ENCODE measurements around the gene ELOVL5. TPM values are rescaled to one million over a fixed set of nuclear protein-coding genes. Genes with fewer than 3 reads are reported as not detected.
A peak's percentile ranks its signal among the peaks of the same experiment; 100 is the strongest.

ELOVL5 gene
- total and polyA plus RNA-seq, 12 donors, result 31.4 to 1,320 (median 161) TPM

- Histone ChIP-seq H3K36me3 (replicated peaks in 1 of 2) (no peaks in the 10 kb centered on the region), H3K4me3 (no peak overlapping the region), H3K4me1 (replicated peaks in 1 of 2) (peaks cover 66 to 89% of the 10 kb centered on the region in 2 donors), H3K27me3 (no peaks in the 10 kb centered on the region), H3K9me3 (replicated peaks in 1 of 3) (no peaks in the 10 kb centered on the region), H3K27ac (peak overlapping the region; percentile 2 to 81 (median 53))
- DNase-seq, result no peak
- no peak for TF ChIP-seq POLR2A (IDR thresholded peaks at IDR 0.05)
- no peak for TF ChIP-seq CTCF (IDR thresholded peaks at IDR 0.05)
- 48 to 58% (median 55%) methylated on average over 7 of the region's 7 CpGs for WGBS, 4 donors
- intact Hi-C loops (cut with DNase I), result no loop called here
Observed at GRCh38 chr6:53299331-53300005, 49.3 kb downstream of the ELOVL5 start.

GRCh38 chr6:53297004-53297403 lies 51.7 kb downstream of the ELOVL5 start:
- Histone ChIP-seq H3K27ac (peak overlapping the region in 1 of 5 donors; percentile 1), H3K27me3 (no peaks in the 10 kb centered on the region), H3K4me3 (no peak overlapping the region), H3K4me1 (replicated peaks in 1 of 2) (peaks cover 49 to 72% of the 10 kb centered on the region in 2 donors), H3K36me3 (replicated peaks in 1 of 2) (no peaks in the 10 kb centered on the region), H3K9me3 (replicated peaks in 1 of 3) (no peaks in the 10 kb centered on the region)
- 69 to 79% (median 75%) methylated on average over 4 of the region's 4 CpGs for WGBS, 4 donors
- no peak for DNase-seq
- TF ChIP-seq POLR2A (IDR thresholded peaks at IDR 0.05) (no peak), CTCF (IDR thresholded peaks at IDR 0.05) (no peak)
- intact Hi-C loops (cut with DNase I), result no loop called here

GRCh38 chr6:53295176-53295575 lies 53.6 kb downstream of the ELOVL5 start:
- 85 to 90% (median 86%) methylated on average over 1 of the region's 1 CpG for WGBS, 4 donors
- peaks cover 31 to 54% of the 10 kb centered on the region in 2 donors for H3K4me1 ChIP-seq (replicated peaks in 1 of 2)

GRCh38 chr6:53294611-53295010 lies 54.1 kb downstream of the ELOVL5 start:
- Histone ChIP-seq H3K4me1 (replicated peaks in 1 of 2) (peaks cover 25 to 48% of the 10 kb centered on the region in 2 donors), H3K27me3 (no peaks in the 10 kb centered on the region), H3K9me3 (replicated peaks in 1 of 3) (no peaks in the 10 kb centered on the region), H3K4me3 (no peak overlapping the region), H3K36me3 (replicated peaks in 1 of 2) (no peaks in the 10 kb centered on the region), H3K27ac (no peak overlapping the region)
- TF ChIP-seq CTCF (IDR thresholded peaks at IDR 0.05) (no peak), POLR2A (IDR thresholded peaks at IDR 0.05) (no peak)
- intact Hi-C loops (cut with DNase I), result no loop called here
- DNase-seq, result no peak
- 88 to 100% (median 95%) methylated on average over 1 of the region's 1 CpG for WGBS, 4 donors

More at GRCh38 chr6:53295176-53295575, 53.6 kb downstream of the ELOVL5 start:
- no peak overlapping the region for H3K4me3 ChIP-seq
- TF ChIP-seq POLR2A (IDR thresholded peaks at IDR 0.05) (no peak), CTCF (IDR thresholded peaks at IDR 0.05) (no peak)
- no peaks in the 10 kb centered on the region for H3K27me3 ChIP-seq
- DNase-seq, result no peak
- no peaks in the 10 kb centered on the region for H3K9me3 ChIP-seq (replicated peaks in 1 of 3)
- intact Hi-C loops (cut with DNase I), result no loop called here
- H3K27ac ChIP-seq, result no peak overlapping the region
- no peaks in the 10 kb centered on the region for H3K36me3 ChIP-seq (replicated peaks in 1 of 2)

Measured in adrenal gland (tissue), 12 donors.